KMS-11 (cell line): ENCODE data around the gene ATP9B.
A peak's percentile ranks its signal among the peaks of the same experiment; 100 is the strongest.

Experiments used
- H2AFZ ChIP-seq: fragments of 200-600 bp; sonication (generic); 2 replicates; pipeline ENCODE4 v1.6.1; 2016; ENCODE audit warnings: antibody characterized with exemption, mixed run types, low read depth
- H3K27ac ChIP-seq: fragments of 200-600 bp; sonication (generic); 2 replicates; pipeline ENCODE4 v1.6.1; 2016; ENCODE audit warnings: mild to moderate bottlenecking, mixed run types
- H3K27me3 ChIP-seq: fragments of 200-600 bp; sonication (generic); 2 replicates; pipeline ENCODE4 v1.6.1; 2017; ENCODE audit warnings: mild to moderate bottlenecking, low read depth, mixed run types, moderate library complexity; ENCODE audit not compliant: insufficient read depth
- H3K36me3 ChIP-seq: fragments of 200-600 bp; sonication (generic); 2 replicates; pipeline ENCODE4 v1.6.1; 2017; ENCODE audit warnings: mild to moderate bottlenecking, mixed run types; ENCODE audit not compliant: insufficient read depth
- H3K4me1 ChIP-seq: fragments of 200-600 bp; sonication (generic); 2 replicates; pipeline ENCODE4 v1.6.1; 2016; ENCODE audit warnings: mild to moderate bottlenecking, low read depth, mixed run types; ENCODE audit not compliant: poor library complexity, severe bottlenecking
- H3K4me2 ChIP-seq: fragments of 200-600 bp; sonication (generic); 2 replicates; pipeline ENCODE4 v1.7.0; 2016; ENCODE audit warnings: mild to moderate bottlenecking, mixed run types
- H3K4me3 ChIP-seq: fragments of 200-600 bp; sonication (generic); IDR thresholded peaks from 2 replicates; pipeline ENCODE4 v1.6.1; 2017; ENCODE audit warnings: low read depth, low read length, mixed read lengths; ENCODE audit not compliant: insufficient read depth
- H3K79me2 ChIP-seq: fragments of 200-600 bp; sonication (generic); 2 replicates; pipeline ENCODE4 v1.6.1; 2016; ENCODE audit warnings: low read depth, mixed run types; ENCODE audit not compliant: insufficient read depth
- H3K9ac ChIP-seq: fragments of 200-600 bp; sonication (generic); 2 replicates; pipeline ENCODE4 v1.6.1; 2016; ENCODE audit warnings: mild to moderate bottlenecking, mixed run types
- H4K20me1 ChIP-seq: fragments of 200-600 bp; sonication (generic); 2 replicates; pipeline ENCODE4 v1.6.1; 2016; ENCODE audit warnings: mild to moderate bottlenecking, mixed run types; ENCODE audit not compliant: insufficient read depth
- CTCF ChIP-seq: fragments of 200-600 bp; sonication (generic); conservative IDR thresholded peaks from 2 replicates; pipeline ENCODE4 v1.6.1; 2017; ENCODE audit warnings: low read depth, mild to moderate bottlenecking, antibody characterized with exemption, low read length, moderate library complexity, mixed read lengths

The ATP9B gene

DNA sequence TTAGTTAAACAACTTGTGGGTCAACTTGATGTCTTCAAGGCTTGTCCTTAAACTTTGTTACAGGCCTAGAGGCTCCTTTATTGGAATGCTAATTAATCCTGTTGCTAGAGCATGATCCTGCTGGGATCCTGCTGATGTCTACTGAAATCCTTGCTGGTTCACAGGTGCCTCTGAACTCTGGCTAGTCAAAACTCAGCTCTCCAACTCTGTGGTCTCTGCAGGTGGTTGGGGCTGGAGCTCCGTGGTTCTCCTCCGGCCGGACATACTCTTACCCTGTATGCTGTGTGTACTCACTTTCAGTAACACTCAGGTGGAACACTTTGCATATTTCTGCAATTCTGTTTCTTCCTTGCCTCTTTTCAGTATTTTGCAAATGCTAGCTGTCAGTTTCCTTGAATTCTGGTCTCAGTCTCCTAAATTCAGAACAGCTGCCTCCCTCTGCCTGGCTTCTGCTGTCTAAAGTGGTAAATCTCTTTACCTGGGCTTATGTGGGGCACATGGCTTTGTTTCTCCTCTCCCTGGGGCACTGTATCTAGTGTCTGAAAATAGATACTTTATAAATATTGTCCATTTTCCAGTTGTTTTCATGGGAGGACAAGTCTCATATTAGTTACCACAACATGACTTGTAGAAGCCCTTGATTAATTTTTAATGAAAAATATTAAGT lies 113.0 kb downstream of the ATP9B start:
- peaks cover 5% of the 10 kb centered on the region; the same call in 1 of the 2 replicates for H3K79me2 ChIP-seq
- no peak for TF ChIP-seq CTCF
- peak overlapping the region; percentile 5; the same call in 1 of the 2 replicates for H3K9ac ChIP-seq
- peak overlapping the region; percentile 51; the same call in 1 of the 2 replicates for H3K27ac ChIP-seq
- H4K20me1 ChIP-seq, result no peaks in the 10 kb centered on the region
- H3K27me3 ChIP-seq, result no peaks in the 10 kb centered on the region
- no peak overlapping the region for H2AFZ ChIP-seq
- H3K4me3 ChIP-seq, result no peak overlapping the region
- peaks cover 65% of the 10 kb centered on the region for H3K4me1 ChIP-seq
- no peaks in the 10 kb centered on the region for H3K36me3 ChIP-seq
- H3K4me2 ChIP-seq, result peak overlapping the region; percentile 74

GRCh38 chr18:79185648-79186047 lies 116.5 kb downstream of the ATP9B start:
- Histone ChIP-seq H3K4me2 (no peak overlapping the region; the same call in 1 of the 2 replicates), H3K4me1 (peaks cover 54% of the 10 kb centered on the region), H3K36me3 (no peaks in the 10 kb centered on the region), H3K27me3 (no peaks in the 10 kb centered on the region), H3K27ac (no peak overlapping the region), H3K4me3 (no peak overlapping the region), H3K9ac (no peak overlapping the region), H2AFZ (no peak overlapping the region), H4K20me1 (no peaks in the 10 kb centered on the region), H3K79me2 (peaks cover 5% of the 10 kb centered on the region; the same call in 1 of the 2 replicates)
- TF ChIP-seq CTCF, result no peak

GRCh38 chr18:79186649-79187048 lies 117.5 kb downstream of the ATP9B start:
- no peak overlapping the region for H3K9ac ChIP-seq
- peaks cover 52% of the 10 kb centered on the region for H3K4me1 ChIP-seq
- peaks cover 5% of the 10 kb centered on the region; the same call in 1 of the 2 replicates for H3K79me2 ChIP-seq
- H3K4me2 ChIP-seq, result peak overlapping the region; percentile 13; the same call in 1 of the 2 replicates
- H3K4me3 ChIP-seq, result no peak overlapping the region
- H4K20me1 ChIP-seq, result no peaks in the 10 kb centered on the region
- no peak for TF ChIP-seq CTCF
- H3K27ac ChIP-seq, result peak overlapping the region; percentile 29; the same call in 1 of the 2 replicates
- H2AFZ ChIP-seq, result no peak overlapping the region
- no peaks in the 10 kb centered on the region for H3K27me3 ChIP-seq
- H3K36me3 ChIP-seq, result no peaks in the 10 kb centered on the region

GRCh38 chr18:79187532-79188277 lies 118.5 kb downstream of the ATP9B start:
- Histone ChIP-seq H3K79me2 (peaks cover 5% of the 10 kb centered on the region; the same call in 1 of the 2 replicates), H3K4me2 (no peak overlapping the region), H3K4me3 (no peak overlapping the region), H3K36me3 (no peaks in the 10 kb centered on the region), H3K27me3 (no peaks in the 10 kb centered on the region), H2AFZ (no peak overlapping the region), H4K20me1 (no peaks in the 10 kb centered on the region), H3K9ac (no peak overlapping the region), H3K27ac (no peak overlapping the region), H3K4me1 (peaks cover 50% of the 10 kb centered on the region)
- TF ChIP-seq CTCF, result no peak
